GM18507 (cell line): ENCODE data around the gene ERH.
"Not testable (repeated sequence)": the region's sequence is repeated elsewhere in the genome, so short reads cannot be mapped to it uniquely, and the experiment has no call there.

Experiments
- DNase-seq: peaks from one replicate; pipeline ENCODE4 v3.0.0; 2011; ENCODE audit warnings: low read depth; ENCODE audit not compliant: insufficient read length; ENCODE audit errors: extremely low spot score
- FAIRE-seq: peaks from 2 replicates; lab custom pipeline; 2011; peaks lifted over from hg19 to GRCh38; lab: Jason Lieb, UNC

The ERH gene

DNA sequence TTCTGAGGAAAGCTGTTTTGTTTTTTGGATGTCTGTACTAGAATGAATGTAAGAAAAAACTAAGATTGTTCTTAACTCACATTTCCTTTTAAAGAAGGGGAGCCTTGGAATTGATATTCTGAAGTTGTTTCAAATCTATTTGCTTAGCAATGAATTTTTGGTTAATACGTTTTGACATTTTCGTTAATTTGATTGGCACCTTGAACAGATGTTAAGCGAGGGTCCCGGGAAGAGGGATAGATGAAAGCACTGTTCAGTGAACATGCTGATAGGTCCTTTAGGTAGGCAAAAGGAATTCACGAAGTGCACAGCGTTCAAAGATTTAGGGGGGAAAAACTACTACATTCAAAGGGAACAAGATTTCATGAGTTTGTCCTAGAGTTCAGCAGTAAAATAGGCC, 2.1 kb upstream of the ERH start:
- no peak for FAIRE-seq
- DNase-seq = no peak

DNA sequence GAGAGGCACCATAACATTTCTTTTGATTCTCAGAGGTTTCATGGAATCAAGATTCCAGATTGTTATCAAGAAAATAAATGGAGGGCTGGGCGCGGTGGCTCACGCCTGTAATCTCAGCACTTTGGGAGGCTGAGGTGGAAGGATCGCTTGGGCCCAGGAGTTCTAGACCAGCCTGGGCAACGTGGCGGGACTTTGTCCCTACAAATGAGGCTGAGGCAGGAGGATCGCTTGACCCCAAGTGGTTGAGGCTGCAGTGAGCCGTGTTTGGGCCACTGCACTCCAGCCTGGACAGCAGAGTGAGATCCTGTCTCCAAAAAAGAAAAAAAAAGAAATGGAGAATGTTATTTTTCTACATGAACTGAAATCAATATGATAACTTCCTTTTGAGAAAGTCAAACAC, 1.7 kb upstream of the ERH start:
- no peak for FAIRE-seq
- DNase-seq = no peak

DNA sequence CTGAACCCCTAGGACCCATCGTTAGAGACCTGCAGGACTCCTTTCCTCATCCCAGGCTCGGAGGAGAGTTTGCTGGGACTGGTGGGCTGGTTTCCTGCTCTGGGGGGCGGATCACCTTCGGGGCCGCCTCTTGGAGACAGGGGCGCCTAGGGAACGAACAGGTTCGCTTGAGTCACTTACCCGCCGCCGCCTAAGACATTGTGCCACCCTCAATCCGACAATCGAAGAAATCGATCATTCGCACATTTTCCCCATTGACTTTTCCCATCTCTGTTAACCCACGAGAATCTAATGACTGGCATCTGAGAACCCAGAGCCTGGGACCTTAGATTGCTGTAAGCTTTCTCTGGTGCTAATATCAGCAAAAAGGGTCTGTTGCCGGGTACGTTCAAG, 715 bp upstream of the ERH start:
- no peak for FAIRE-seq
- no peak for DNase-seq

- DNase-seq = no peak
- FAIRE-seq = no peak
Measured at GRCh38 chr14:69395929-69396328, 2.2 kb downstream of the ERH start.

GRCh38 chr14:69392481-69392880, 5.6 kb downstream of the ERH start:
- FAIRE-seq (peak; percentile 64), DNase-seq (no peak)

GRCh38 chr14:69391400-69391799, 6.7 kb downstream of the ERH start:
- not testable (repeated sequence) for DNase-seq, FAIRE-seq

GRCh38 chr14:69387311-69387710, 10.8 kb downstream of the ERH start:
- DNase-seq (no peak), FAIRE-seq (no peak)

DNA sequence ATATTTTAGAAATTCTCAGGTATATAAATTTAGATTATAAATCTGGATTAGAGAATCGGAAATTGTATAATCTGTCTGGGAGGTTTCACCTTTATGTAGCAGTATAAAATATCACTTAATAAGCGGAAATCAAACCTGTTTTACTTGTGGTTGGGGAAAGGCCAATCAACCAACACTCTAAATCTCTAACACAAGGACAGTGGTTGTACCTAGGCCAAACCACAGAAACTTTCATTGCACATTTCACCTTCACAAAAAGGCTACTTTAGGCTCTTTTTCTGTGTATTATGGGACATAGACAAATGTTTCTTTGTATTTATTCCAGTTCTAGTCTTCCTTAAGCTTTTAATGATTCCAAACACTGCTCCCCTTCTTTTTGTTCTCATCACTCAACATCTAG, 19.8 kb downstream of the ERH start:
- no peak for FAIRE-seq
- DNase-seq = no peak

DNA sequence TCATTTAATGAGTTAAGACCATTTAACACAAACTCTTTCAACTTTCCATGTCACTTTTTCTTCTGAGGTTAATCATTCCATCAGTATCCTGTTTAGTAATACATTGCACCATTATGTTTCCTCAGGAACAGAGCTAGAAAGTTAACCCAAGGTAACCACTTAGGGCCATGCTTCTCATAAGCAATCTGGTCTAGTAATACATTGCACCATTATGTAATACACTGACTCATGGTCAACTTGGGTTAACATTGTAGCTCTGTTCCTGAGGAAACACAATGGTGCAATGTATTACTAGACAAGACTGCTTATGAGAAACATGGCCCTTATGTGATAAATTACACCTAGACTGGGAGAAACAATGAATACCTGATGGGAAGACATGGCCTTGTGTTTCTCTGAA, 21.7 kb downstream of the ERH start:
- no peak for FAIRE-seq
- DNase-seq = no peak

DNA sequence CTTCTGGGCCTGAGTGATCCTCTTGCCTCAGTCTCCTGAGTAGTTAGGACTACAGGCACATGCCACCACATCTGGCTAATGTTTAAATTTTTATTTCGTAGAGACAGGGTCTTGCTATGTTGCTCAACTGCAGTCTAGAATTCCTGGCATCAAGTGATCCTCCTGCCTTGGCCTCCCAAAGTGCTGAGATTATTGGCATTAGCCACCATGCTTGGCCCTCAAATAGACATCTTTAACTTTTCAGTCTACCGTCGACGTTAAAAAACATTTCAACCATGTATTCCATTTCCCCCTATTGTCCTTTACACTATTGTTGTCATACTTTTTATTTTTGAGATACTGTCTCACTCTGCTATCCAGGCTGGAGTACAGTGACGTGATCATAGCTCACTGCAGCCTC, 22.4 kb downstream of the ERH start:
- FAIRE-seq = no peak
- no peak for DNase-seq

GRCh38 chr14:69375182-69375581, 22.9 kb downstream of the ERH start:
- FAIRE-seq = no peak
- DNase-seq = no peak

DNA sequence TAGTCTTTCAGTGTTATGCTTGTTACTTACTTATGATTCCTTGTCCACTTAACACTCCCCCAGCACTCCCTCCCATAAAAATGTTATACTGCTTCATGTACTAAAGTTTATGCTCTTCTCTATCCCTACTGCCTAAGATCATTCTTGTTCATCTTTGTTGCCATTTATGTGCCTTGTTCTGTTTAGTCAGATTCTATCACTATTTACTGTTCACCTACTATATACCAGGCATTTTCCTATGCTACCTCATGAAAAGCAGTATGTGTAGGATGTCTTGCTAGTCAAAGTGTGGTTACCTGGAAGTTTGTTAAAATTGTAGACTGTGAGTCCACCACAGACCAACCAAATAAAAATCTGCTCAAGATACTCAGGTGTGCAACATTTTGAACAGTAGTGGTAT, 23.9 kb downstream of the ERH start:
- FAIRE-seq (no peak), DNase-seq (no peak)

GRCh38 chr14:69373104-69373503, 25.0 kb downstream of the ERH start:
- DNase-seq (no peak), FAIRE-seq (no peak)

DNA sequence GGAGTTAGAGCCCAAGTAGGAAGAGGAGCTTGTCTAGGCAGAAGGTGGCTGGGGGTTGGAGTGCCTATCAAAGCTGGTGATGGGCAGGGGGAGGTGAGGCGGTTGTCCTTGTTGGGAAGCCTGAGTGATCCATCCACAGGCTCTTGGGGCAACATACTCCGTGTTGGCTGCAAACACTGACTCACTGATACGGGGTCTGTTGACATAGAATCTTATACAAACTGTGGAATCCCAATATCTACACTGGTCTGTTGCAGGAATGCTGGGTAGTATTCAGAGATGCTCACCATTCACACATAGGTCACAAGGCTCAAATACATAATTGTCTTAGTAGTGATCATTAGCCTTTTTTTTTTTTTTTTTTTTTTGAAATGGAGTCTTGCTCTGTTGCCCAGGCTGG, 26.0 kb downstream of the ERH start:
- no peak for FAIRE-seq
- no peak for DNase-seq

DNA sequence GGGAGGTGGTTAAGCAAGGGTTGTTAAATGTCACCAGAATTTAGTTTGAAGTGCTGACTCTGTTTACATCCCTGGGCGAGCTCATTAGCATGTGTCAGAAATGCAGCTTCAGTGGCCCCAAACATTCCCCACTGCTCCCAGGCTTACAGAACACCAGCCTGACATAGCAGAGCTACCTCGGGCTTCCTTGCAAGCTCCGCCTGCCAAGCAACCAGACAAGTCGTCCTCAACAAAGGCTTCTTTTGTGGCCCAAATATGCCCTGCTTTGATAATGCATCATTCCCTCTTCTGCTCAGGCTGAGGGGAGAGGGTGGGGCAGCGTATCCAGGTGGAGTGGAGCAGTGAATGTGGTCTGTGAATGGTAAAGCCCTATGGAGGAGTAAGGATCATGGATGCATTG, 28.0 kb downstream of the ERH start:
- no peak for FAIRE-seq
- DNase-seq = no peak

- DNase-seq (no peak), FAIRE-seq (no peak)
Measured at GRCh38 chr14:69368381-69368780, 29.7 kb downstream of the ERH start.

GRCh38 chr14:69366761-69367160, 31.3 kb downstream of the ERH start:
- no peak for FAIRE-seq
- DNase-seq = no peak

DNA sequence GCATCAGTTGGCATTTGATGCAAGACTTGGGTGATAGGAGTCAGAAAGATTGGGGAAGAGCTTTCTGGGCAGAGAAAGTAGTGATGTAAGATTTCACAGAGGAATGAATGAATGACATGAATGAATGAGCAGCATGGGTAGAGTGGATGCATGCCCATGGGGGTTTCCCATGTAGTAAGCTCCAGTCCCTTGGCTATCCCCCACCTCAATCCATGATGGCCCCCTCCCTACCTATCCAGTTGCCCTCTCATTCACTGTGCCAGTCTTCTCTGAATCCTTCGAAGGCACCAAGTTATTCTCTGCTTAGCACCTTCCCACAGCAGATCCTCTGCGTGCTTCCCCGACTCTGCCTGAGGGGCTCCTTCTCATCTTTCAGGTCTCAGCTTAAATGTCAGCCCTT, 32.0 kb downstream of the ERH start:
- no peak for FAIRE-seq
- no peak for DNase-seq

GRCh38 chr14:69364378-69364777, 33.7 kb downstream of the ERH start:
- no peak for FAIRE-seq

GRCh38 chr14:69363964-69364363, 34.1 kb downstream of the ERH start:
- FAIRE-seq = no peak
- DNase-seq = no peak

More at GRCh38 chr14:69364378-69364777, 33.7 kb downstream of the ERH start:
- DNase-seq = no peak

- no peak for FAIRE-seq
Measured at GRCh38 chr14:69363055-69363454, 35.0 kb downstream of the ERH start.

DNA sequence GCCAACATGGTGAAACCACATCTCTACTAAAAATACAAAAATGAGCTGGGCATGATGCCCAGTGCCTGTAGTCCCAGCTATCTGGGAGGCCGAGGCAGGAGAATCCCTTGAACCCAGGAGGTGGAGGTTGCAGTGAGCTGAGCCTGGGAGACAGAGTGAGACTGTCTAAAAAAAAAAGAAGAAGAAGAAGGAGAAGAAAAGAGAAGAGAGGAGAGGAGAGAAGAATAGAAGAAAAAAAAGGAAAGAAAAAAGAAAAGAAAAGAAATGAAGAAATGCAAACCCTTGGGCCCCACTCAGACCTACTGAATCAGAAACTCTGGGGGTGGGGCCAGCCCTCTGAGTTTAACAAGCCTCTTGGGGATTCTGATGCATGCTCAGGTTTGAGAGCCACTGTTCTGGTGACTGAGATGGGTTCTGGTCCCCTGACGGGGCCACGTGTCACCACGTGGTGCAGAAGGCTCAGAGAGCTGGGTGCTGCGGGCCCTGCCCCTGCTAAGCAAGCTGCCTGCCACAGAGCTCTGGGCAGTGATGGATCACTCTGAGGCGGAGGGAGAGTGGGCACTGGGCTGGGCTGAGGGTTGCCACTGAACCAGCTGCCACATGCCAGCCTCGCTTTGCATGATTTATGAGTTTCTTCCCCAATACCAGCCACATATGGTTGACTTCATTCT, 37.5 kb downstream of the ERH start:
- FAIRE-seq (peak; percentile 71), DNase-seq (peak; percentile 18)

More at GRCh38 chr14:69363055-69363454, 35.0 kb downstream of the ERH start:
- DNase-seq = no peak
